Gastrocnemius medialis (tissue), 4 donors: ENCODE measurements around the gene MAD2L2.

Experiments used
- POLR2A ChIP-seq, 2 donors: fragments of 450-650 bp; IDR thresholded peaks; one replicate each; pipeline ENCODE4 v1.6.1; 2017; ENCODE audit warnings: antibody characterized with exemption in 2 of 2, mild to moderate bottlenecking in 2 of 2, moderate library complexity in 2 of 2
- TF ChIP-seq, protein P1 (sequence below), 5 experiments: fragments of 450-650 bp in 3 of 5; fragments of 200-600 bp in 2 of 5; sonication (generic) in 2 of 5; IDR thresholded peaks in 4 of 5; conservative IDR thresholded peaks in 1 of 5; 1 replicate in 4 of 5; 2 replicates in 1 of 5; pipeline ENCODE4 v1.5.1; 2016 to 2019; ENCODE audit warnings: antibody characterized with exemption in 5 of 5, mild to moderate bottlenecking in 3 of 5, moderate library complexity in 3 of 5

GRCh38 chr1:11640101-11640500 lies 40.8 kb downstream of the MAD2L2 start:
- no peak for TF ChIP-seq POLR2A (IDR thresholded peaks at IDR 0.05)
- TF ChIP-seq, protein P1, sequence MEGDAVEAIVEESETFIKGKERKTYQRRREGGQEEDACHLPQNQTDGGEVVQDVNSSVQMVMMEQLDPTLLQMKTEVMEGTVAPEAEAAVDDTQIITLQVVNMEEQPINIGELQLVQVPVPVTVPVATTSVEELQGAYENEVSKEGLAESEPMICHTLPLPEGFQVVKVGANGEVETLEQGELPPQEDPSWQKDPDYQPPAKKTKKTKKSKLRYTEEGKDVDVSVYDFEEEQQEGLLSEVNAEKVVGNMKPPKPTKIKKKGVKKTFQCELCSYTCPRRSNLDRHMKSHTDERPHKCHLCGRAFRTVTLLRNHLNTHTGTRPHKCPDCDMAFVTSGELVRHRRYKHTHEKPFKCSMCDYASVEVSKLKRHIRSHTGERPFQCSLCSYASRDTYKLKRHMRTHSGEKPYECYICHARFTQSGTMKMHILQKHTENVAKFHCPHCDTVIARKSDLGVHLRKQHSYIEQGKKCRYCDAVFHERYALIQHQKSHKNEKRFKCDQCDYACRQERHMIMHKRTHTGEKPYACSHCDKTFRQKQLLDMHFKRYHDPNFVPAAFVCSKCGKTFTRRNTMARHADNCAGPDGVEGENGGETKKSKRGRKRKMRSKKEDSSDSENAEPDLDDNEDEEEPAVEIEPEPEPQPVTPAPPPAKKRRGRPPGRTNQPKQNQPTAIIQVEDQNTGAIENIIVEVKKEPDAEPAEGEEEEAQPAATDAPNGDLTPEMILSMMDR (IDR thresholded peaks at IDR 0.05 in 4 of 5, conservative IDR thresholded peaks at IDR 0.05 in 1 of 5), result no peak
